ENCODE data around the gene PANX2.

The PANX2 gene

GRCh38 chr22:50198624-50199017, 28.1 kb downstream of the PANX2 start:
- H3K9ac ChIP-seq (ENCODE audit: low read length) = no peak overlapping the region
- TF ChIP-seq EZH2phosphoT487 (IDR thresholded peaks at IDR 0.05; ENCODE audit: low read length) = no peak
- TF ChIP-seq EZH2 (optimal IDR thresholded peaks at IDR 0.05; ENCODE audit: low read depth, low read length) = no peak
- H3K27ac ChIP-seq (ENCODE audit: low read length) = no peak overlapping the region
- H3K4me2 ChIP-seq (ENCODE audit: low read depth, low read length) = no peak overlapping the region
- H3K4me1 ChIP-seq (ENCODE audit: low read length) = peaks cover 7% of the 10 kb centered on the region; the same call in 1 of the 2 replicates
- no peak overlapping the region for H2AFZ ChIP-seq (ENCODE audit: low read length)
- no peak for DNase-seq
- H3K36me3 ChIP-seq (replicated peaks; ENCODE audit: insufficient read depth, low read length) = no peaks in the 10 kb centered on the region; the same call in 1 of the 2 replicates
- no peaks in the 10 kb centered on the region for H3K27me3 ChIP-seq (replicated peaks; ENCODE audit: insufficient read depth, low read length)
- H3K4me3 ChIP-seq (ENCODE audit: low read length) = no peak overlapping the region
- H3K9me2 ChIP-seq (replicated peaks; ENCODE audit: insufficient read depth, low read length) = no peaks in the 10 kb centered on the region
- no peaks in the 10 kb centered on the region for H3K9me3 ChIP-seq (replicated peaks; ENCODE audit: insufficient read depth, low read length)
- H3K79me2 ChIP-seq (ENCODE audit: low read length) = peaks cover 28% of the 10 kb centered on the region
- H3F3A ChIP-seq (ENCODE audit: insufficient read depth, low read length) = 0 out of 2 replicates have a peak, but pooled peaks cover 9% of the 10 kb centered on the region
- H4K20me1 ChIP-seq (ENCODE audit: insufficient read depth, low read length) = no peaks in the 10 kb centered on the region

- no peaks in the 10 kb centered on the region; the same call in 1 of the 2 replicates for H3K36me3 ChIP-seq (replicated peaks; ENCODE audit: insufficient read depth, low read length)
- H3K9me2 ChIP-seq (replicated peaks; ENCODE audit: insufficient read depth, low read length) = no peaks in the 10 kb centered on the region
- 0 out of 2 replicates have a peak, but pooled peaks cover 9% of the 10 kb centered on the region for H3F3A ChIP-seq (ENCODE audit: insufficient read depth, low read length)
- no peaks in the 10 kb centered on the region for H3K27me3 ChIP-seq (replicated peaks; ENCODE audit: insufficient read depth, low read length)
- H3K27ac ChIP-seq (ENCODE audit: low read length) = no peak overlapping the region
- H3K4me2 ChIP-seq (ENCODE audit: low read depth, low read length) = no peak overlapping the region
- H3K79me2 ChIP-seq (ENCODE audit: low read length) = peaks cover 22% of the 10 kb centered on the region
- TF ChIP-seq, protein P1, sequence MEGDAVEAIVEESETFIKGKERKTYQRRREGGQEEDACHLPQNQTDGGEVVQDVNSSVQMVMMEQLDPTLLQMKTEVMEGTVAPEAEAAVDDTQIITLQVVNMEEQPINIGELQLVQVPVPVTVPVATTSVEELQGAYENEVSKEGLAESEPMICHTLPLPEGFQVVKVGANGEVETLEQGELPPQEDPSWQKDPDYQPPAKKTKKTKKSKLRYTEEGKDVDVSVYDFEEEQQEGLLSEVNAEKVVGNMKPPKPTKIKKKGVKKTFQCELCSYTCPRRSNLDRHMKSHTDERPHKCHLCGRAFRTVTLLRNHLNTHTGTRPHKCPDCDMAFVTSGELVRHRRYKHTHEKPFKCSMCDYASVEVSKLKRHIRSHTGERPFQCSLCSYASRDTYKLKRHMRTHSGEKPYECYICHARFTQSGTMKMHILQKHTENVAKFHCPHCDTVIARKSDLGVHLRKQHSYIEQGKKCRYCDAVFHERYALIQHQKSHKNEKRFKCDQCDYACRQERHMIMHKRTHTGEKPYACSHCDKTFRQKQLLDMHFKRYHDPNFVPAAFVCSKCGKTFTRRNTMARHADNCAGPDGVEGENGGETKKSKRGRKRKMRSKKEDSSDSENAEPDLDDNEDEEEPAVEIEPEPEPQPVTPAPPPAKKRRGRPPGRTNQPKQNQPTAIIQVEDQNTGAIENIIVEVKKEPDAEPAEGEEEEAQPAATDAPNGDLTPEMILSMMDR (IDR thresholded peaks at IDR 0.05; ENCODE audit: low read length) = no peak
- no peak for TF ChIP-seq EZH2phosphoT487 (IDR thresholded peaks at IDR 0.05; ENCODE audit: low read length)
- no peak for TF ChIP-seq EZH2 (optimal IDR thresholded peaks at IDR 0.05; ENCODE audit: low read depth, low read length)
- no peak overlapping the region for H3K4me3 ChIP-seq (ENCODE audit: low read length)
- H2AFZ ChIP-seq (ENCODE audit: low read length) = no peak overlapping the region
- DNase-seq = no peak
- H3K4me1 ChIP-seq (ENCODE audit: low read length) = peaks cover 7% of the 10 kb centered on the region; the same call in 1 of the 2 replicates
- no peaks in the 10 kb centered on the region for H4K20me1 ChIP-seq (ENCODE audit: insufficient read depth, low read length)
- no peak overlapping the region for H3K9ac ChIP-seq (ENCODE audit: low read length)
- H3K9me3 ChIP-seq (replicated peaks; ENCODE audit: insufficient read depth, low read length) = no peaks in the 10 kb centered on the region
These were observed 28.8 kb downstream of the PANX2 start for GRCh38 chr22:50199251-50199721.

GRCh38 chr22:50199829-50200460, 29.4 kb downstream of the PANX2 start:
- H3K4me1 ChIP-seq (ENCODE audit: low read length) = peaks cover 7% of the 10 kb centered on the region; the same call in 1 of the 2 replicates
- no peaks in the 10 kb centered on the region for H3K36me3 ChIP-seq (replicated peaks; ENCODE audit: insufficient read depth, low read length)
- TF ChIP-seq, protein P1 (IDR thresholded peaks at IDR 0.05; ENCODE audit: low read length) = no peak
- no peak for TF ChIP-seq EZH2 (optimal IDR thresholded peaks at IDR 0.05; ENCODE audit: low read depth, low read length)
- no peak for TF ChIP-seq EZH2phosphoT487 (IDR thresholded peaks at IDR 0.05; ENCODE audit: low read length)
- 0 out of 2 replicates have a peak, but pooled peaks cover 9% of the 10 kb centered on the region for H3F3A ChIP-seq (ENCODE audit: insufficient read depth, low read length)
- H3K27me3 ChIP-seq (replicated peaks; ENCODE audit: insufficient read depth, low read length) = no peaks in the 10 kb centered on the region
- peak overlapping the region; percentile 62 for H3K4me2 ChIP-seq (ENCODE audit: low read depth, low read length)
- no peaks in the 10 kb centered on the region for H3K9me3 ChIP-seq (replicated peaks; ENCODE audit: insufficient read depth, low read length)
- no peak for DNase-seq
- peaks cover 18% of the 10 kb centered on the region for H3K79me2 ChIP-seq (ENCODE audit: low read length)
- H2AFZ ChIP-seq (ENCODE audit: low read length) = peak overlapping the region; percentile 43; the same call in 1 of the 2 replicates
- peak overlapping the region; percentile 68 for H3K4me3 ChIP-seq (ENCODE audit: low read length)
- H3K27ac ChIP-seq (ENCODE audit: low read length) = no peak overlapping the region
- no peaks in the 10 kb centered on the region for H3K9me2 ChIP-seq (replicated peaks; ENCODE audit: insufficient read depth, low read length)
- H4K20me1 ChIP-seq (ENCODE audit: insufficient read depth, low read length) = no peaks in the 10 kb centered on the region
- peak overlapping the region; percentile 48 for H3K9ac ChIP-seq (ENCODE audit: low read length)

All from MM.1S (cell line).